Activated naive CD8-positive, alpha-beta T cell treated with anti-CD3 and anti-CD28 coated beads, Interleukin-2, amount 10 ng/mL, durations not matched to agents 7 days and 5 days (primary cell): ENCODE results near the gene PRM3. TPM values are rescaled to one million over a fixed set of nuclear protein-coding genes. Genes with fewer than 3 reads are reported as not detected.
A peak's percentile ranks its signal among the peaks of the same experiment; 100 is the strongest.

Experiments used
- ATAC-seq: fragments of 150-1000 bp; cut with Tn5 transposase; one replicate; pipeline ENCODE4 v1.10.0; 2021; ENCODE audit warnings: low read depth, moderate library complexity
- POLR2A ChIA-PET: fragments of 350-600 bp; sonication (Branson Sonifier 250); formaldehyde crosslinking; loops from one replicate; lab custom pipeline; 2021; ENCODE audit warnings: antibody characterized with exemption; lab: Charles Lee
- DNase-seq: peaks from one replicate; pipeline ENCODE4 v3.0.0; 2021
- H3K27ac Mint-ChIP-seq: one replicate; pipeline ENCODE4 v1.8.0; 2022; ENCODE audit warnings: mild to moderate bottlenecking, mixed read lengths
- H3K27me3 Mint-ChIP-seq: one replicate; pipeline ENCODE4 v1.8.0; 2022; ENCODE audit warnings: mild to moderate bottlenecking, moderate library complexity, mixed read lengths
- H3K36me3 Mint-ChIP-seq: one replicate; pipeline ENCODE4 v1.8.0; 2021; ENCODE audit warnings: mild to moderate bottlenecking, mixed read lengths
- H3K4me1 Mint-ChIP-seq: one replicate; pipeline ENCODE4 v1.8.0; 2021; ENCODE audit warnings: mixed read lengths
- H3K4me3 Mint-ChIP-seq: one replicate; pipeline ENCODE4 v1.8.0; 2022; ENCODE audit warnings: mild to moderate bottlenecking, moderate library complexity, mixed read lengths
- H3K9me3 Mint-ChIP-seq: one replicate; pipeline ENCODE4 v1.8.0; 2021; ENCODE audit warnings: mixed read lengths
- total RNA-seq, 2 experiments: library from RNA; stranded (reverse); gene quantifications; one replicate each; pipeline ENCODE4 v1.2.3, GENCODE V29; 2021

The PRM3 gene
- total RNA-seq, 2 experiments from 2014 or later, result not detected

DNA sequence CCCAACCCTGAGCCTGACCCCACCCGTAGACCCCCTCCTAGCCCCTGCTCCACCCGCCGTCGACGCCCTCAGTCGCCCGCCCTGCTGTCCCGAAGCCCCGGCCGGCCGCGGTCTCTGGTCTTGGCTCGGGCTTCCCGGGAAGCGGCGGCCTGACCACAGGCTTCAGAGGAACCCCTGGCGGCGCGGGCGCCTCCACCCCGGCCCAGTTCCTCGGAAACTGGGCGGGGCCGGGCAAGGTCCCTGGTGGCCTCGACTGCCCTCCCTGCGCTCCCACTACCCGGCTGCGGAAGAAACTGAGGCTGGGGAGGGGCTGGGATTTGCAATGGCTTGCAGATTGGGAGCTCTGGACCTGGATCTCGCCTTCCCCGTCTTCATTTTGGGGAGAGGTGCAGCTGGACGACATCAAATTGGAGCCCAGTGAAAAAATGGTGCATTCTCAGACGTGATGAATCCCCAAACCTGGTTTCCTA lies 16.7 kb downstream of the PRM3 start:
- no peaks in the 10 kb centered on the region for H3K9me3 Mint-ChIP-seq
- no peaks in the 10 kb centered on the region for H3K27me3 Mint-ChIP-seq
- H3K36me3 Mint-ChIP-seq, result peaks cover 31% of the 10 kb centered on the region
- ATAC-seq (no peak), DNase-seq (no peak)
- POLR2A ChIA-PET, result interaction anchor here (0.5 to 11.8 kb wide), 53 partner anchors 7 to 363 kb away, joined by 3 to 227 read pairs (median 9); partner anchors contain the start of genes CLEC16A, DEXI and RMI2
- H3K4me1 Mint-ChIP-seq, result peaks cover 43% of the 10 kb centered on the region
- peak overlapping the region; percentile 94 for H3K27ac Mint-ChIP-seq
- H3K4me3 Mint-ChIP-seq, result peak overlapping the region; percentile 98

DNA sequence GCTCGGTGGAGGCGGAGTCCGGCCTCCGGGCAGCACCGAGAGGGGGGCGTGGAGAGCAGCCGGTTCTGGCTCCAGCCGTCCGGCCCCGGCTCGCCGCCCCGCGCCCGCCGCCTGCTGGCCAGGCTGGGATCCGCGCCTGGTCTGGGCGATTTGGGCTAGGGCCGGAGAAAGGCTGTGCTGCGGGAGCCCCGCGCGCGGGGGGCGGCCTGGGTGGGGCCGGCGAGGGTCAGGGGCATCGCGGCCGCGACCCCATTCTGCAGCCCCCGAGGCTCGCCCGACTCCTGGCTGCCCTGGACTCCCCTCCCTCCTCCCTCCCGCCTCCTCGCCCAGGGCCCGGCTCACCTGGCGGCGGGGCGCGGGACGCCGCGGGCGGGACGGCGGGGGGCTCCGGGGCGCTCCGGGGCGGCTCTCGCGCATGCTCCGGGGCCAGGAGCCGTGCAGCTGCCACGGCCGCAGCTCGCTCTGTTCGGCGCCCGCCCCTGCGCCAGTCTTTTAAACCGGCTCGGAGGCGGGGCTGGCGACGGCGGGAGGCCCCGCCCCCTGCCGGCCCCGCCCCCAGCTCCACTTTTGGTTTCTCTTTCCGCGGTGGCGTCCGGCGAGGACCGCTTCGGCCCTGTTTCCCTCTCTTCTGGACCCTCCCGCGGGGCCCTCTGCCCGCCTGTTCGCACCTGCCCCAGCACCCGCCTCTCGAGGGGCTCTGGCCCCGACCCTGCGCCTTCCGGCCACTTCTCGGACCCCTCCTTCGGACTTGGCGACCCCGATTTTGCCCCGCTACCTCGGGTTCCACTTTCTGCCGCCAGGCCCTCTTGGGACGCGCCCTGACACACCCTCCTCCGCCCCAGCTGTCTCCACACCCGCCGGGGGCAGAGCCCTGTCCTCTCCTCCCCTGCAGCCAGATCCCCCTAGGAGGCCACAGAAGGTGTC lies 17.4 kb downstream of the PRM3 start, which contains the start of gene SOCS1:
TSS of gene SOCS1 (minus strand) at position 468 of the 924 bp plus-strand sequence. CDS start 726 bp downstream, outside the sequence.
- Mint-ChIP-seq H3K36me3 (peaks cover 35% of the 10 kb centered on the region), H3K4me1 (peaks cover 47% of the 10 kb centered on the region), H3K27ac (peak within 1 kb of the TSS; percentile 98), H3K4me3 (peak within 1 kb of the TSS; percentile 98), H3K27me3 (no peaks in the 10 kb centered on the region), H3K9me3 (no peaks in the 10 kb centered on the region)
- POLR2A ChIA-PET, result interaction anchor here (0.5 to 11.8 kb wide), 73 partner anchors 8 to 484 kb away, joined by 3 to 227 read pairs (median 7); partner anchors contain the start of genes CLEC16A, DEXI, RMI2 and TNP2
- DNase-seq, result peak; percentile 98
- peak; percentile 68 for ATAC-seq

DNA sequence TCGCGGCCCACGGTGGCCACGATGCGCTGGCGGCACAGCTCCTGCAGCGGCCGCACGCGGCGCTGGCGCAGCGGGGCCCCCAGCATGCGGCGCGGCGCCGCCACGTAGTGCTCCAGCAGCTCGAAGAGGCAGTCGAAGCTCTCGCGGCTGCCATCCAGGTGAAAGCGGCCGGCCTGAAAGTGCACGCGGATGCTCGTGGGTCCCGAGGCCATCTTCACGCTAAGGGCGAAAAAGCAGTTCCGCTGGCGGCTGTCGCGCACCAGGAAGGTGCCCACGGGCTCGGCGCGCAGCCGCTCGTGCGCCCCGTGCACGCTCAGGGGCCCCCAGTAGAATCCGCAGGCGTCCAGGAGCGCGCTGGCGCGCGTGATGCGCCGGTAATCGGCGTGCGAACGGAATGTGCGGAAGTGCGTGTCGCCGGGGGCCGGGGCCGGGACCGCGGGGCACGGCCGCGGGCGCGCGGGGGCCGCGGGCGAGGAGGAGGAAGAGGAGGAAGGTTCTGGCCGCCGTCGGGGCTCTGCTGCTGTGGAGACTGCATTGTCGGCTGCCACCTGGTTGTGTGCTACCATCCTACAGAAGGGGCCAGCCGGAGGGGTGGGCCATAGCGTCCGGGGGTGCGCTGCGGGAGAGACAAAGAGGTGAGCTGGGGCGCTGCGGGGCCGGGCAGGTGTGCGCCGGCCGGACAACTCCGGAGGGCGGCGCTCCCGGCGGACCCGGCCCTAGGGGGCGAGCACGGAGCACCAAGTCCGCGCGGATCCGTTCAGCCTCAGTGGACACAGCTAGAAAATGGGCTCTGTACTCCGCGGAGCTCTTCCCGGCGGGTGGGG lies 18.3 kb downstream of the PRM3 start:
- peak overlapping the region; percentile 98 for H3K4me3 Mint-ChIP-seq
- peaks cover 51% of the 10 kb centered on the region for H3K4me1 Mint-ChIP-seq
- peak; percentile 77 for DNase-seq
- no peaks in the 10 kb centered on the region for H3K27me3 Mint-ChIP-seq
- POLR2A ChIA-PET, result interaction anchor here (0.6 to 11.8 kb wide), 69 partner anchors 9 to 485 kb away, joined by 3 to 227 read pairs (median 7); partner anchors contain the start of genes CLEC16A, DEXI, RMI2 and TNP2
- peaks cover 42% of the 10 kb centered on the region for H3K36me3 Mint-ChIP-seq
- H3K27ac Mint-ChIP-seq, result peak overlapping the region; percentile 98
- H3K9me3 Mint-ChIP-seq, result no peaks in the 10 kb centered on the region
- peak; percentile 0 for ATAC-seq

DNA sequence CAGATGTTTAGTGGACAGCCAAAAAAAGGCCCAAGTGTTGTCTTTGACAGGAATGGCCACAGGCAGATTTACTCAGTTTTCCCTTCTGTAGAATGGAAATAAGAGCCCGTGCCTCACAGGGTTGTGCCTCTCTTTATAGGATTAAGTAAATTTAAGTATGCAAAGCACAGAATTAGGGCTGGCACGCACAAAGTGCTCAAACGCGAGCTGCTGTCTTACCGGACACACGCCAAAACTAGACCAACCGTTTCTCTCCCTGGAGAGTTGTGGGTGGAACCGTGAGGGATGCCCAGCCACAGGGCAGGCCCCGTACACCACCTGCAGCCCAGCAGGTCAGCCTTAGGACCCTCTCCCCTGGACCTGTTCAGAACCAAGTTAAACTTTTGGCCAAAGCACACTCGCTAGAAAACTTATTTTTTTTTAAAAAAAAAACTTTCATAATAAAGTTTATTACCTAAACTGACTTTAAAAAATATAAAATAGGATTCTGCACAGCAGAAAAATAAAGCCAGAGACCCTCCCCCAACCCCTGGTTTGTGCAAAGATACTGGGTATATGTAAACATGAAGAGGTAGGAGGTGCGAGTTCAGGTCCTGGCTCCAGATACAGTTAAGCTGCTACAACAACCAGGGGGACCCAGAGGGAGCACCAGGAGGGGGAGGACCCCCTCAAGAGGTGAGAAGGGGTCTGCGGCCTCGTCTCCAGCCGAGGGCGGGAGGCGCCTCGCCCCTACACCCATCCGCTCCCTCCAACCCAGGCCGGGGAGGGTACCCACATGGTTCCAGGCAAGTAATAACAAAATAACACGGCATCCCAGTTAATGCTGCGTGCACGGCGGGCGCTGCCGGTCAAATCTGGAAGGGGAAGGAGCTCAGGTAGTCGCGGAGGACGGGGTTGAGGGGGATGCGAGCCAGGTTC lies 19.2 kb downstream of the PRM3 start:
- H3K4me1 Mint-ChIP-seq, result peaks cover 45% of the 10 kb centered on the region
- DNase-seq, result no peak

DNA sequence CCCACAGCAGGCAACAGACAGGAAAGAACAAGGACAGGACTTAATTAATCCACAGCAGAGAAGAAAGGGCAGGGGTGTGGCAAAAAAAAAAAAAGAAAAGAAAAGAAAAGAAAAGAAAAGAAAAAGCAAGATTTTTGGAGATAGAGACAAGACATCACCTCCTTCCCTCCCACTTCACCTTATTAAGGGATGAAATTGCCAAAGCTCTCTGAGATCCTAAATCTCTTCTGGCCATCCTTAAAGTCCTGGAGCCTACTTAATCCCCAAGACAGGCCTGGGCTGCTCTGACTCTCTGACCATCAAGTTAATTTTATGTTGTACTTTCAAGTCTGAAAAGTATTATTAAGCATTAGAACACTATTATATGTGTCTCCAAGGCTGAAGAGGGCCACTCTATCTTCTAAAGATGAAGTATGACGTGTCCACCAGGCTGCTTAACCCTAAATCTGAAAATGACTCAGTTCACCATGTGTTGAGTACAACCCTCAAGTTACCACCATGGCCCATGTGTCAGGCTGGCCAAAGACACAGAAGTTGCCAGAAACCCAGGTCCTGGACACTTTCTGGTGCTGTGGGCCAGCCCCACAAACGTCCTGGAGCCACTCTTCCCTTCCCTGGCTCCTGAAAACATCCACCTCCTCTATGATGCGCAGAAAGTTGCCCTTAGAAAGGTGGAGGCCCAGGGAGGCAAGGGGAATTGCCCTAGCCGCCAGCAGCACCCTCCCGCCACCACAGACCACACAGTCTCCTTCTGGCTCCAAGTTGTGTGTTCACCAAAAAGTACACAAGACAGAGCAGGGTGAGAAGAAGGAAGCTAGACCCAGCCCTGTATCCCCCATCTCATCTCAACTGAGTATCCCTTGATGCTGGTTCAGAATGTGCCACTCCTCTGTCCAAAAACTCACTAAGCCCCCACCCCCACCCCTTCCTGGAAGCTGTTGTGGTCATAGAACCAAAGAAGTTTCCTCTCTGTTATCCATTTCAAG lies 20.1 kb downstream of the PRM3 start:
- H3K4me3 Mint-ChIP-seq, result peak overlapping the region; percentile 98
- H3K36me3 Mint-ChIP-seq, result peaks cover 52% of the 10 kb centered on the region
- H3K27me3 Mint-ChIP-seq, result no peaks in the 10 kb centered on the region
- H3K27ac Mint-ChIP-seq, result peak overlapping the region; percentile 98
- DNase-seq (peak; percentile 67), ATAC-seq (no peak)
- no peaks in the 10 kb centered on the region for H3K9me3 Mint-ChIP-seq
- H3K4me1 Mint-ChIP-seq, result peaks cover 41% of the 10 kb centered on the region
- POLR2A ChIA-PET, result interaction anchor here (0.5 to 11.8 kb wide), 41 partner anchors 7 to 332 kb away, joined by 3 to 227 read pairs (median 10); partner anchors contain the start of gene RMI2

More for the DNA sequence above, 19.2 kb downstream of the PRM3 start:
- H3K4me3 Mint-ChIP-seq, result peak overlapping the region; percentile 98
- H3K36me3 Mint-ChIP-seq, result peaks cover 46% of the 10 kb centered on the region
- ATAC-seq, result no peak
- peak overlapping the region; percentile 98 for H3K27ac Mint-ChIP-seq
- POLR2A ChIA-PET, result interaction anchor here (0.5 to 11.8 kb wide), 45 partner anchors 8 to 1507 kb away, joined by 3 to 227 read pairs (median 10); partner anchors contain the start of gene RMI2
- no peaks in the 10 kb centered on the region for H3K9me3 Mint-ChIP-seq
- H3K27me3 Mint-ChIP-seq, result no peaks in the 10 kb centered on the region

DNA sequence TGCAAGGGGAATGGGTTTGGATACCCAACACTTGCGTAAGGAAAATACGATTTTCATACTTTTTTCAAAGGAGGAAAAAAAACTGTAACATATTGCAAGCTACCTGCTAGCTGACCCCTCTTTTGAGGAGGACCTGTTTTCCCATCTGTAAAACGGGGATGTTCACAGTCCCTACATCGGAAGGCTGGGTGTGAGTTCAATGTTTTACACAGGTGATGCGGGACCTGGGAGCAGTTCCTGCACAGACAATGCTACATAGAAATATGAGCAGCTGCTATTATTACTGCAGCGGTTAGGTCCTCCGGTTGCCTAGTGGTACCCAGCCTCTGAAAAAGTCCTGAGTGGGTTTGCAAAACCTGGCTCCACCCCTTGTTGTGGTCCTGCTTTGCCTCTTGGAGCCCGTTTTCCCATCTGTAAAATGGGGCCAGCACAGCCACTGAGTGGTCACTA lies 20.9 kb downstream of the PRM3 start:
- Mint-ChIP-seq H3K27ac (peak overlapping the region; percentile 98), H3K4me3 (peak overlapping the region; percentile 98), H3K4me1 (peaks cover 41% of the 10 kb centered on the region), H3K36me3 (peaks cover 58% of the 10 kb centered on the region), H3K9me3 (no peaks in the 10 kb centered on the region), H3K27me3 (no peaks in the 10 kb centered on the region)
- ATAC-seq, result no peak
- no peak for DNase-seq
- POLR2A ChIA-PET, result interaction anchor here (0.6 to 11.8 kb wide), 41 partner anchors 11 to 308 kb away, joined by 3 to 227 read pairs (median 7); partner anchors contain the start of gene CLEC16A

DNA sequence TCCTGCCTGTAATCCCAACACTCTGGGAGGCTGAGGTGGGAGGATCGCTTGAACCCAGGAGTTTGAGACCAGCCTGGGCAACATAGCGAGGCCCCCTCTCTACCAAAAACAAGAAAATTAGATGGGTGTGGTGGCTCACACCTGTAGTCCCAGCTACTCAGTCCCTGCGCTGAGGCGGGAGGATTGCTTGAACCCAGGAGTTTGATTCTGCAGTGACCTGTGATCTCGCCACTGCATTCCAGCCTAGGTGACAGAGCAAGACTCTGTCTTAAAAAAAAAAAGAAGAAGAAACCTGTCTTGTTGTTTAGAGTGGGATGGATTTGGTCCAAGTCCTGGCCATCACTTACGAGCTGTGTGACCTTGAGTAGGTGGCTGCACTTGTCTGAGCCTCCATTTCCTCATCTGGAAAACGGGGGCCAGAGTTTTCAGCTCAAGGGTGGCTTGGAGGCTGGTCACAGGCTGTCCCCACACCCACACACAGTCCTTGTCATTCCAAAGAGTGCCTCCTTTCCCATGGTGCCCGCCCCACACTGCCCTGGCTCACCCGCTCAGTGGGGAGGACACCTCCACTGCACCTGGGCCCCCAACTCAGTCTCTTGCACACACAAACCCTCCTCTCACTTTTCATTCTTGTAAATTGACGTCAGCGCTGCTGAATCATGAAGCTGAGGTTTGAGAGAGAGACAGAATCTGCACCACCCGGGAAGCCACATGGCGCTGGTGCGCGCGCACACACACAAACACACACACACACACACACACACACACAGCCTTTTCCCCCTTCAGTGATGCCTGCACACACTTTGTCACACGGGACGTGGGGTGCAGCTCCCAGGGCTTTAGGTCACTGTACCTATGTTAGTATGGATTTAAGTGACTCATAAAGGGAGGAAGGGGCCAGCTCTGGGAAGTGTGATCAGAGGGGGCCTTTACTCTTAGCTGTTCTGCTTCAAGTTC lies 21.6 kb downstream of the PRM3 start:
- POLR2A ChIA-PET, result interaction anchor here (0.6 to 11.8 kb wide), 49 partner anchors 13 to 310 kb away, joined by 3 to 227 read pairs (median 4); partner anchors contain the start of genes CLEC16A and DEXI
- H3K36me3 Mint-ChIP-seq, result peaks cover 60% of the 10 kb centered on the region

DNA sequence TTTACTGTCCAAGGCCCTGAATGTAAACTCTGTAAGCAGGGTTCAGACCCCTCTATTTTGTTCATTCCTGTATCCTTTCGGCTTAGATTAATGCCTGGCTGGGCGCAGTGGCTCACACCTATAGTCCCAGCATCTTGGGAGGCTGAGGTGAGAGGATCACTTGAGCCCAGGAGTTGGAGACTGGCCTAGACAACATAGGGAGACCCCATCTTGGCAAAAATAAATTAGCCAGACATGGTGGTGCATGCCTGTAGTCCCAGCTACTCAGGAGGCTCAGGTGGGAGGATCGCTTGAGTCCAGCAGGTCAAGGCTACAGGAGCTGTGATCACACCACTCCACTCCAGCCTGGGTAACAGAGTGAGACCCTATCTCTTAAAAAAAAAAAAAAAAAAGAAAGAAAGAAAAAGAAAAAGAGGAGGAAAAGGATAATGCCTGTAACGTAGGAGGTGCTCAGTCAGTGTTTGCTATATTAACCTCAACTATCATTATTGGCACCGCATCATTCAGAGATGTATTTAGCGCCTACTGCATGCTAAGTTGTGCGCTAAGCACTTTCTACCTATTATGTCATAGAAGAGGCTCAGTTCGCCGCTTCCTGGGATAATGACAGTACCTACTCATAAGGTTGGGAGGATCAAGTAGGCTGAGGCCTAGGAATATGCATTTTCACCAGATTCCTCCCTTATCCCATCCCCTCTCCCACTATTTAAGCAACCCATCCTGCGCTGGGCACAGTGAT lies 22.5 kb downstream of the PRM3 start:
- Mint-ChIP-seq H3K9me3 (no peaks in the 10 kb centered on the region), H3K4me1 (peaks cover 43% of the 10 kb centered on the region), H3K27me3 (no peaks in the 10 kb centered on the region), H3K27ac (peak overlapping the region; percentile 98), H3K36me3 (peaks cover 58% of the 10 kb centered on the region), H3K4me3 (peak overlapping the region; percentile 98)
- no peak for ATAC-seq
- POLR2A ChIA-PET, result interaction anchor here (0.6 to 11.8 kb wide), 38 partner anchors 13 to 309 kb away, joined by 3 to 227 read pairs (median 6); partner anchors contain the start of gene DEXI
- DNase-seq, result no peak

More for the DNA sequence above, 21.6 kb downstream of the PRM3 start:
- ATAC-seq, result peak; percentile 3
- DNase-seq, result peak; percentile 76
- Mint-ChIP-seq H3K27me3 (no peaks in the 10 kb centered on the region), H3K9me3 (no peaks in the 10 kb centered on the region), H3K4me3 (peak overlapping the region; percentile 98), H3K4me1 (peaks cover 37% of the 10 kb centered on the region), H3K27ac (peak overlapping the region; percentile 98)

DNA sequence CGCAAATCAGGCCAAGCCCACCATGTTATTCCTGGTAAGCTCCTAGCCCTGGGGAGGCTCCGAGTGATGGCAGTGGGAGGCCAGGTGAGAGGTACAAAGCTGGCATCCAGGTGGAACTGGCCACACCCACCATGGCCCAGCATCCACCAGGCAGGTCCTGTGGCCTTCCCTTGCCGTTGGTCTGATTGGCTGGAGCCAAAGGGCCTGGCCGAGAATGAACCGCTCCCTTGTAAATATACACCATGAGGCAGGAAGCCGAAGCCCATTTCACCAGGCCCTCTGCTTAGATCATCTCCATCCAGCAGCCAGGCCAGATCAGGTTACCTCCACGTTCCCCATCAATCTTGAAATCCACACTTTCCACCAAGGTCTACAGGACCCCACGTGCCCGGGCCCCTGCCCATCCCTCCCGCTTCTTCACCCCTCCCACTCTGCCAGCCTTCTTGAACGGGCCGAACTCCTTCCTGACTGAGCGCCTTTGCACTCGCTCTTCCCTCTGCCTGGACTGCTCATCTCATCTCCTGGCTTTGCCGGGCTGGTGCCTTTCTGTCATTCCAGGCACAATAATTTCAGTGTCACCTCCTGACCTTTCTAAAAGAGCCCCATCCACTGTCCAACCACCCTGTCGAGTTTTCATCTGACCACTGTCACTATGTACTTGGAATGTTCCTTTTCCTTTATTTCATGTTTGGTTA lies 23.2 kb downstream of the PRM3 start:
- H3K4me3 Mint-ChIP-seq, result peak overlapping the region; percentile 24
- H3K4me1 Mint-ChIP-seq, result peaks cover 50% of the 10 kb centered on the region
- no peaks in the 10 kb centered on the region for H3K27me3 Mint-ChIP-seq
- POLR2A ChIA-PET, result interaction anchor here (0.6 to 11.8 kb wide), 20 partner anchors 12 to 279 kb away, joined by 3 to 227 read pairs (median 4); no protein-coding TSS in a partner anchor
- H3K36me3 Mint-ChIP-seq, result peaks cover 57% of the 10 kb centered on the region
- ATAC-seq, result peak; percentile 5
- H3K27ac Mint-ChIP-seq, result peak overlapping the region; percentile 78
- no peaks in the 10 kb centered on the region for H3K9me3 Mint-ChIP-seq
- DNase-seq, result peak; percentile 63
